GM18505 (cell line): Measurements from ENCODE around the gene CALN1.

ENCODE experiments used
- ATAC-seq: cut with Tn5 transposase; IDR thresholded peaks from one replicate; pipeline ENCODE4 v1.9.1; 2021; ENCODE audit not compliant: unreplicated experiment
- POLR2A ChIP-seq: IDR thresholded peaks from 4 replicates; pipeline ENCODE4 v1.6.1; 2011; ENCODE audit warnings: borderline replicate concordance; ENCODE audit not compliant: insufficient read depth, insufficient read length; ENCODE audit errors: extremely low read depth

The CALN1 gene

DNA sequence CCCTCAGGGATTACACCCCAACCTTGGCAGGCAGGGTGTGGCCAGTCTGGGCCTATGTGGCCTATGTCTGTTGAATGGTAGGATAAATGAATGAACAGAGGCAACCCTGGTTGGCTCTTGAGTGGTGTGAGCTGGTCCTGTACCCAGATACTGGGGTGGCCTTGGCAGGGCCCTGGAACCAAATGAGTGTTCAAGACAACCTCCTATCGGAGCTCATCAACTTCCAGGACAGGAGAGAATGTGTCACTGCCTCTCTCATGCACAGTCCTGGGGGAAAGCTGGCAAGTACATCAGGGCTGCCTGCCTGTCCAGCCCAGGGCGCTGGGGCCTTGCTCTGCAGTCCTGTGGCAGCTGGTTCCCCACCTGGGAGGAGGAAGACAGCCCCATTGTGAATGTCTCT is 271.6 kb downstream of the CALN1 start:
- TF ChIP-seq POLR2A = no peak
- no peak for ATAC-seq

DNA sequence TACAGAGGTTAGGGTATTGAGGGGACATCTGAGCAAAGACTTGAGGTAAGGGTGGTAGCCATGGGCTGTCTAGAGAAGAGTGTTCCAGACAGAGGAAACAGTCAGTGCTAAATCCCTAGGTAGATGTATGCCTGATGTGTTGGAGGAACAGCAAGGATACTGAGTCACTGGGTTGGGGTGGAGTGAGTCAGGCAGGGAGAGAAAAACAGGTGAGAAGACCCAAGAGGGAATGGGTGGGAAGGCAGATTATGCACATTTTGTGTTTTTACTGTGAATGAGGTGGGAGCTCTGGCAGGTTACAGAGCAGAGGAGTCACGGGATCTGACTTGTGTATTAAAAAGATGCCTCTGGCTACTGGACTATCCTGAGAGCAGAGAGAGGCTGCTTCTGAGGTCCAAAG is 285.0 kb downstream of the CALN1 start:
- ATAC-seq = no peak
- TF ChIP-seq POLR2A = no peak

- no peak for ATAC-seq
- TF ChIP-seq POLR2A = no peak
Observed at GRCh38 chr7:72123913-72124312, 288.2 kb downstream of the CALN1 start.

- no peak for ATAC-seq
- no peak for TF ChIP-seq POLR2A
Observed at GRCh38 chr7:72118366-72118765, 293.8 kb downstream of the CALN1 start.

DNA sequence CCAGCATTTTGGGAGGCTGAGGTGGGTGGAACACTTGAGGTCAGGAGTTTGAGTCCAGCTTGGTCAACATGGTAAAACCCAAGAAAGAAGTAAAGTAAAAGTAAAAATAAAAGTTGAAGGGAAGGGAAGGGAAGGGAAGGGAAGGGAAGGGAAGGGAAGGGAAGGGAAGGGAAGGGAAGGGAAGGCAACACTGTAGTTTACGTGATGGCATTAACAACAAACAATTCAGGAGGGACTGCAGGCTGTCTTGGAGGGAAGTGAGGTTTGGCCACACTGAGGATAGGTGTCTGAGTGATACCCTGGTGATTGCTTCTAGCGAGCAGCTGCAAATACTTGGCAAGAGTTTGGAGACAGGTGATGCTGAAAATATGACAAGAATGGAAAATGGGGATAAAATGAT is 298.0 kb downstream of the CALN1 start:
- TF ChIP-seq POLR2A = no peak
- no peak for ATAC-seq

DNA sequence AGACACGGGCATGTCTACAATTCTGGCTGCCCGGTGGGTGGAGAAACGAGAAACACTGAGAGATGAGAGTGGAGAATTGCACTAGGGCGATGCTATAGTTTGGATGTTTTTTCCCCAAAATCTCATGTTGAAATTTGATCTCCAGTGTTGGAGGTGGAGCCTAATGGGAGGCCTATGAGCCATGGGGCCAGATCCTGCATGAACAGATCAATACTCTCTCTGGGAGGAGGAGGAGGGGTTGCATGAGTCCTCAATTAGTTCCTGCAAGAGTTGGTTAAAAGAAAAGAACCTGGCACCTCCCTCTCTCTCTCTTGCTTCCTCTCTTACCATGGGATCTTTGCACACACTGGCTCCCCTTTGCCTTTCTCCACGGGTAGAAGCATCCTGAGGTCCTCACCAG is 299.1 kb downstream of the CALN1 start:
- no peak for TF ChIP-seq POLR2A
- ATAC-seq = no peak

GRCh38 chr7:72112530-72112929 is 299.6 kb downstream of the CALN1 start:
- ATAC-seq = no peak
- TF ChIP-seq POLR2A = no peak

DNA sequence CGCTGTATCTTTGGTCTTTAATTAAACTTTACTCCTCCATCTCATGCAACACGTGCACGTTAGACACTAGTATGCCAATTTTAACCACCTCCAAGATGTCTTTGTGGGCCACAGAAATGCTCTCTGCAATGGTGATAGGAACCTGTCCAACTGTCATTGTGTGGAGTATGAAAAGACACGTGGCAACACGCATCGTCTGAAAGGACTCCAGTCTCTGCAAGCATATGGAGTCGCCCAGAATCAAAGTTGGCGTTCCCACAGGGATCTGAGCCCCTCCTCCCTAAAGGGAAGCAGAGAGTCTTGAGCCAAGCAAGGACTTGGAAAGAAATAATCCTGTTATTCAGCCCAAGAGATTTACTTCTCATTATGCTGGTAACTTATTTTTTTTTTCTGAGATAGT is 301.1 kb downstream of the CALN1 start:
- TF ChIP-seq POLR2A = no peak
- ATAC-seq = no peak

DNA sequence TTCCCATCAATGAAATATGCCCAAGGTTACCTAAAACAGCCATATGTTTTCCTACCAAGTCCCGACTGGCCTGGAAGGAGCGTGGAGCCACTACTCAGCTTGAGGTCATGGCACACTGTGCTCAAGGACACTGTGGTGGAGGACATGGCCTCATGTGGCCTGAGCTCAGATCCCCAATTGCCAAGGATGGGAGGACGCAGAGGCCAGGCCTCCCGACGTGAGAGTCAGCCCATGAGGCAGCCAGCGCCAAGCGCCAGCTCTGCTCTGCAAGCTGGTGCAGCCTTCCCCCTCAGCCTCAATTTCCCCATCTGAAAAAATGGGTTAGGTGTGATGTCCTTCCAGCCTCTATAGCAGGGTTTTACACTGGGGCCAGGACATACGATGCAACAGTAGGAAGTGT is 302.6 kb downstream of the CALN1 start:
- ATAC-seq = no peak
- TF ChIP-seq POLR2A = no peak

DNA sequence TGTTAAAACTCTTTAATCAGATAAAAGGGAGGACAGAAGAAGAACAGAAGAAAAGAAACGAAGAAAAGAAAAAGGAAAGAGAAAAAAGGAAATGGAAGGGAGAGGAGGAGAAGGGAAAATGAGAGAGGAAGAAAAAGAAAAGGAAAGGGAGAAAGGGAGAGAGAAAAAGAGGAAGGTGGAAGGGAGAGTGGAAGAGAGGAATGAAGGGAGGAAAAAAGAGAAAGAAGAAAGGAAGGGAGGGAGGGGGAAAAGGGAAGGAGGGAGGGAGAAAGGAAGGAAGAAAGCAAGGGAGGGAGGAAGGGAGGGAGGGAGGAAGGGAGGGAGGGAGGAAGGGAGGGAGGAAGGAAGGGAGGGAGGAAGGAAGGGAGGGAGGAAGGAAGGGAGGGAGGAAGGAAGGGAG is 305.7 kb downstream of the CALN1 start:
- TF ChIP-seq POLR2A = no peak
- no peak for ATAC-seq

GRCh38 chr7:72101444-72101843 is 310.7 kb downstream of the CALN1 start:
- no peak for TF ChIP-seq POLR2A
- no peak for ATAC-seq

- TF ChIP-seq POLR2A = no peak
- no peak for ATAC-seq
Observed at GRCh38 chr7:72099784-72100183, 312.4 kb downstream of the CALN1 start.

DNA sequence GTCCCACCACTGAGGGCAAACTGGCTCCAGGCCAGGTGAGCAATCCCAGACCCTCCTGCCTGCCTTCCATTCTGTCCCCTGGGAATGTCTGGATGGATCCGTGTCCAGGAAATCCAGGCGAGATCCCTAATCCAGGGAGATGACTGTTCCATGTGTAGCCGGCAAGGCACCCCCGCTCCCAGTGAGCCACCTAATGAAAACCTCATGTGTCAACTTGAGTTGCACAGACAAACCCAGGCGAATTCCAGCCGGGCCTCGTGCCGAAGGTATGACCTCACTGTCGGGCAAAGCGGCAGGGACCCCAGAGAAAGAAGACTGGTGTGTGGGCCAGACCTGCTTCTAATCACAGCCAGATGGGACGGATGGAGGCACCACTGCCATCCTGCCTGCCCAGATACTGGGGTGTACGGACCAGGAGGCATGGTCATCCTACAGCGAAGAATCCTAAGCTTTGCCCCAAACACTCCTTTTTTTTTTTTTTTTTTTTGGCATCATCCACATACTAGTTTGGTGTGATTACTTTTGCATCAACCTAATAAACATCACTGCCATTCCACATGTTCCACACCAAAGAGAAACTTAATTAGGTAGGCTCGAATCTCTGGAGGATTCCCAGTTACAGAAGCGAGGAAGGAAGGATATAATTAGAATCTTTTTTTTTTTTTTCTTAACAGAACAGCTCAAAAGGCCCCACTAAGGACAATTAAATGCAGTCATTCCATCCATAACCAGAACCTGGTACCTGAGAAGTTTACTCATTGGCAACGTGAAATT is 313.1 kb downstream of the CALN1 start:
- no peak for ATAC-seq
- no peak for TF ChIP-seq POLR2A

GRCh38 chr7:72097226-72097625 is 314.9 kb downstream of the CALN1 start:
- no peak for TF ChIP-seq POLR2A

GRCh38 chr7:72092769-72093168 is 319.4 kb downstream of the CALN1 start:
- TF ChIP-seq POLR2A = no peak
- ATAC-seq = no peak

More at GRCh38 chr7:72097226-72097625, 314.9 kb downstream of the CALN1 start:
- ATAC-seq = no peak
